Retinal pigment epithelial cell (primary cell): ENCODE measurements around the gene ARV1.

Source experiments
- DNase-seq: peaks from one replicate; pipeline ENCODE4 v3.0.0-alpha.2; 2010; ENCODE audit warnings: low read depth
- H3K4me3 ChIP-seq: 2 replicates; pipeline ENCODE4 v1.5.1; 2011; ENCODE audit warnings: mild to moderate bottlenecking, low read length, control low read depth, moderate library complexity
- TF ChIP-seq, protein P1 (sequence below): conservative IDR thresholded peaks from 2 replicates; pipeline ENCODE4 v1.5.1; 2011; ENCODE audit warnings: low read depth, low read length, control low read depth, inconsistent platforms

Gene ARV1

DNA sequence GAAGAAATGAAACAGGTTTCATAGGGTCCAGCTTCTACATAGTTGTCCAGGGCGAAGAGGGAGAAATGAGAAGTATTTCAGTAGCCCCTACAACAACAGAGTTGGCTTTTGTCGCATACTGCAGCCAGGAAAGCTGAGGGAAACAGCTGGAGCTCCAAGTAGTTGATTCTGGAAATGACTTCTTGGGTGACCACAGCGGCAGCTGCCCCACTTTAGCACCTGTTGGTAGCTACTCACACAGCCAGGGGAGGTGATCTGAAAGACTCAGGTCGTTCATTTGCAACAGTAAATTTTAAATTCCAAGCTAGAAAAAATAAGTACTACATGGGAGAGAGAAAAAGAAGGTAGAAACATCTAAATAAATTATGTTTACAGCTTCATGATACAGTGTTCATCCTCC lies 2.5 kb upstream of the ARV1 start:
- DNase-seq: no peak
- TF ChIP-seq, protein P1, sequence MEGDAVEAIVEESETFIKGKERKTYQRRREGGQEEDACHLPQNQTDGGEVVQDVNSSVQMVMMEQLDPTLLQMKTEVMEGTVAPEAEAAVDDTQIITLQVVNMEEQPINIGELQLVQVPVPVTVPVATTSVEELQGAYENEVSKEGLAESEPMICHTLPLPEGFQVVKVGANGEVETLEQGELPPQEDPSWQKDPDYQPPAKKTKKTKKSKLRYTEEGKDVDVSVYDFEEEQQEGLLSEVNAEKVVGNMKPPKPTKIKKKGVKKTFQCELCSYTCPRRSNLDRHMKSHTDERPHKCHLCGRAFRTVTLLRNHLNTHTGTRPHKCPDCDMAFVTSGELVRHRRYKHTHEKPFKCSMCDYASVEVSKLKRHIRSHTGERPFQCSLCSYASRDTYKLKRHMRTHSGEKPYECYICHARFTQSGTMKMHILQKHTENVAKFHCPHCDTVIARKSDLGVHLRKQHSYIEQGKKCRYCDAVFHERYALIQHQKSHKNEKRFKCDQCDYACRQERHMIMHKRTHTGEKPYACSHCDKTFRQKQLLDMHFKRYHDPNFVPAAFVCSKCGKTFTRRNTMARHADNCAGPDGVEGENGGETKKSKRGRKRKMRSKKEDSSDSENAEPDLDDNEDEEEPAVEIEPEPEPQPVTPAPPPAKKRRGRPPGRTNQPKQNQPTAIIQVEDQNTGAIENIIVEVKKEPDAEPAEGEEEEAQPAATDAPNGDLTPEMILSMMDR: no peak
- H3K4me3 ChIP-seq: no peak overlapping the region

DNA sequence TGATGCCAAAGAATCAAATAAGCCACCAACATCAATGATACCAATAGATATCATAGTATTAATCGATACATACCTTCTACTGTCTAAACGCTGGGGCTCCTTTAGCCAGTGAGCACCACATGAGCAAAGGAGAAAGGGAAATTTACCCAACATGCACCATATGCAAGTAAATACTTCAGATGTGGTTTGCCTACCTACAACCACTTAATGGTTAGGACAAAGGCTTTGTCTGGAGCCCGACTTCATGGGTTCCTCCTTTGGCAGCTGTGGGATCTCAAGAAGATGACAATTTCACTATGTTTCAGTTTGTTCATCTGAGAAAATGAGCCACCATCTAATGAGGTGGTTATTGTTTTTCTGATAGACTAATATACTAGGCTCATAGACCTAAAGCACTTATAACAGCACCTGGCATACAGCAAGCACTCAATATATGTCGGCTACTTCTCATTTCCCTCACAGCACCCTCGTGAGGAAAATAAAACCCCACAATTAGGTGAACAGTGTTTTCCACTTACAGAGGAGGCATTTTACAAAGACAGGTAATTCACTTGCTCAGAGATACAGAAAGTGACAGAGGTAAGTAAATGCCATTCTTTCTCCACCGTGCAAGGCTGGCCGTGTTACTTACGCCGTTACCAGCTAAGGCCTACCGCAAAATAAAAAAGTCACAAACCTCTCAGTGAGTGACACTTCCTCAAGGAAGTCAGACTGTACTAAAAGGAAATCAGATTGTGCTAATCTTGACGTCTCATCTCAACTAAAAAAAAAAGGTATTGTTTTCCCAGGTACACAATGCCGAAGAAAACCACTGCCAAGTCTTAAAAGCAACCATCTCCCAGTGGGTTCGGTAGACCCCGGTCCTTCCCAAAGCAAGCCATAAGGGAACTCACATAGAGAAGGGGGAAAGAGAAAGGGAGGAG lies 1.8 kb upstream of the ARV1 start:
- H3K4me3 ChIP-seq: peak overlapping the region; percentile 94
- TF ChIP-seq, protein P1: no peak
- no peak for DNase-seq

DNA sequence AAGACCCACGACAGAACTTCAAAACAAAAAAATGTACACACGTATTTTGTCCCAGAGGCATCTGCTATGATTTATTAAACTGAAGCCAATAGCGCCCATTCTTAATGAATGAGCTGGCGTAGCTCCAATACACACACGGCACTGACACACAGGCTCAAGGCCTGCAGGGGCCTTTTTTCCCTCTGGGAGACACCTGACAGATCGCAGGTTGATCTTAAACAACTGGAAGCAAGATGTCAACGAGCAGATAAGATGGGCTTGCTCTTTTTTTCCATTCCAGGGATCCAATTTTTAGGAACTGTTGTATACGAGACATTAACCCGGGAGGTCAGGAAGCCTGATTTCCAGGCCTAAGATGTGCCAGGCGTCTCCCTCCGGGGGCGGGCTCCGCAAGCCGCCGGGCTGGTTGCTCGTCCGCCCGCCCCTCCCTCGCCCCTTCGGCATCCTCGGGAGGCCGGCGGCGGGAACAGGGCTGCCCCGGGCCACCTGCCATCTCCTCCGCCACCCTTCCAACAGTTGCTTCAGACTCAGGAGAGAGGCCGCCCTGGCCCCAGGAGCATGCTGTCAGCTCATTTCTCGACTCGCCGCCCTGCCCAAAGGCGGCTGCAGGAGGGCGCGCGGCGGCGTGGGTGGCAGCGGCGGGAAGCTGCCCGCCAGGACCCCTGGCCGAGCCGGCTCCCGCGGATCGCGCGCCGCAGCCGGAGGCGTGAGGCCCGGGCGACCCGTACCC lies 968 bp upstream of the ARV1 start:
- TF ChIP-seq, protein P1: no peak
- H3K4me3 ChIP-seq: peak overlapping the region; percentile 94
- DNase-seq: peak; percentile 6

DNA sequence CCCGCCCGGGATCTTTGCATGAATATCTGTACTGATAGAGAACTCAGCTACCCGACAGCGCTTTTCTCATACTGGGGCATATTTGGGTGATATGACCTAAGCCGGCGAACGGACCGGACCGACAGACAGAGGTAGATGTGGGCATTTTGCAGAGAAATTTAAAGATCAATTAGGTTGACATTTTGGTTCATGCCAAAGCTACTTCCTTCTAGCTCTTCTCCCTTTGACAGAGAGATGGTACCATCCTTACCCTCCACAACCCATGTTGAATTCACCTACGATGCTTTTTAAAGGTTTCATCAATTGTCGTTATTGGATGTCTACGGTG lies 459 bp downstream of the ARV1 start:
- TF ChIP-seq, protein P1: no peak
- DNase-seq: no peak
- peak overlapping the region; percentile 94 for H3K4me3 ChIP-seq

DNA sequence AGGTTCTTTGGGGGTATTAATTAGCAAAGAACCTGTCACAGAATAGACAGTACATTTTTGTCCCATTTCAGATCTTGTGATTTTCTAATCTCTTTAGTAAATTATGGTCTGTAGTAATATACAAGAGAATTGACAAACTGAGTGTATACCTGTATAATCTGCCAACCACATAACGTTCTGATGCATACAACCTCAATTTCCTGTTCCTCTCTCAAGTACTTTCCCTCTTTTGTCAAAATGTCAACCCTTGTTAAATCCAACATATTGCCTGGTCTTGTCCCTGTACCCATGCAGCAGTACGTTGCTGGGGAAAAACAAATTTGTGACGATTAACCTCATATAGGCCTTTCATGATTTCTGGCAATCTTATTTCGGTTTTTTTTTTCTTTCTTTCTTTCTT lies 1.1 kb downstream of the ARV1 start:
- TF ChIP-seq, protein P1: no peak
- peak overlapping the region; percentile 94 for H3K4me3 ChIP-seq
- no peak for DNase-seq

DNA sequence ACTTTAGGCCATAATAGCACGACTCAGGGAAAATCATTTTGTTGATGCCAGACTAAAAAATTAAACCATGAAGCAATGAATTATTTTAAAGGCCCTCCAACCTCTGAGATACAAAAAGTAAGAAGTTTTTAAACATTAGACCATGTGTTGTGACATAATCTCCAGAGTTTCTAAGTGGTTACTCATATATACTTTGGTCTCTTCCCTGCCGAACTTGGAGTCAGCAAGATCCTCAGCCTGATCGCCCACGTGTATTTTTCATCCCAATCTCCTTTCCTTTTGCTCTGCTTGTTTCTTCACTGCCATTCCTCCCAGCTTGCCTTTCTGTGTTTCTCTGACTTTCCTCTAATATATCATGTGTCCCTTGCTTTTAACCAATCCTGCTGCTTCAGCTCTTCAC lies 3.8 kb downstream of the ARV1 start:
- TF ChIP-seq, protein P1: no peak
- no peak for DNase-seq
- H3K4me3 ChIP-seq: no peak overlapping the region
